GM19467 (cell line): ENCODE data around the gene CDK14.
A peak's percentile ranks its signal among the peaks of the same experiment; 100 is the strongest.

ENCODE experiments used
- ATAC-seq: cut with Tn5 transposase; IDR thresholded peaks from one replicate; pipeline ENCODE4 v1.9.1; 2021; ENCODE audit warnings: mild to moderate bottlenecking, moderate library complexity; ENCODE audit not compliant: unreplicated experiment

CDK14 gene

DNA sequence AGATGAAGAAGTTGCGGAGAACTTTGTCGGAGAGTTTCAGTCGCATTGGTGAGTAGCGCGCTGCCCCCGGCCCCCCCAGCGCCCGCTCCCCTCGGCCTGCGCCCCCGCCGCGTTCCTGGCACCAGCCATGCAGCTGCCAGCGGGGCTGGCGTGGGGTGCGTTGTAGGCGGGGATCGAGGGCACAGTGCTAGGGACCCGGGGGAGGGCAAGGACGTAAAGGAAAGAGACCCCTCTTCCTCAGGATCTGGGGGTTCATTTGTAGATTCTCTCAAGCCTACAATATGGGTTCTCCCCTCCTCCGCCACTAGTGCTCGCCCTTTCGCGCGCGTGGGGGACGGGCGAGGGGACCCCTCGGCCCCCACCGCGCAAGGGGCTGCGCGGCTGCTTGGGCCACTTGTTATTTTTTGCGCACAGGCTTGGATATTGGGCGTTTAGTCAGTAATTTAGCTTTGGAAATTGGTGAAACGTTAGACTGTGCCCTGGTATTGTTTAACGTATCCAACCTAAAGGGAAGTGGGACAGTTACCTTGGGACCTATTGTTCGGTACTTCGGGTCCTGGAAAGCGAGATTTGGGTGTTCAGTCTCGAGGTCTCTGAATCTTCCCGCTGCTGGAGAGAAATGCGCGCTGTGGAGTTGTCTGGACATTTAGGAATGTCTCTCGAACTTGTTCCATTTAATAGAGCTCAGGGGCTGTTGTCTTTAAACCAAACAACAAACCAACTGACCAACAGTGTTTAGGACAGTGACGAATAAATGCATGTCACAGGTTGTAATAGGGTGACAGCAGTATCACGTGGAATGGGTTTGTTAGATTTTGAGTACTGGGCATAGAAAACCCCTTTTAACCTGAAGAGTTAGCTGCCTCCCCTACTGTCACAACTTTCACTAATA is 796 bp downstream of the CDK14 start:
- ATAC-seq, result peak; percentile 3

DNA sequence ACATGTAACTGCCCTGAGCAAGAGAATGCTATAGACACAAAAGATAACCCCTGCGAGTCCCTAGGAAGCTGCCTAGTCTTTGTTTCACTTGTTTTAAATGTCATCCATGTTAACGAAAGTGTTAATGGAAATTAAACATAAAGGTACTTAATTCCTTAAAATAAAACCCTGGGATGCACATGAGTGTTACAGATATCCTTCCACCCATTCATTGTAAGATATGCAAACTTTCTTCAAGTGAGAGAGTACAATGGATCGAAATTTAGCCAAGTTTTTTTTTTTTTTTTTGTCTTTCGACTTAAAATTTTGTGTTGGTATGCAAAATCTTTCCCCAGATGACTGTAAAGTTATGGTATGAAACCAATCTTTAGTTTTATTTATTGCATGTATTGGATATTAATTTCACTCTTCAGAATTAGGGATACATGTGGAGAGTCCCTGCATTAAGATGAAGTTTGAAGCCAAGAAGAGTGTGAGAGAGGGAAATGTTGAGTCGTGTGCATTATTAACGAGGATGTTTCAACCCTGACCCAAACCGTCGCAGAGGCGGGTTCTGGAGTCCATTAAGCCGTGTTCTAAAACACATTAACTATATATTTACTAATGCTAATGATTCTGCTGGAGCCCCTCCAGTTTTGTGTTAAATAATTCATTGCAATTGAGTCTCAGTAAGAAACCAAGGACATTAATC is 1.6 kb downstream of the CDK14 start:
- ATAC-seq, result no peak

- no peak for ATAC-seq
These were observed 2.9 kb downstream of the CDK14 start for GRCh38 chr7:90599038-90599437.

- ATAC-seq, result no peak
These were observed 3.9 kb downstream of the CDK14 start for GRCh38 chr7:90599892-90600555.

DNA sequence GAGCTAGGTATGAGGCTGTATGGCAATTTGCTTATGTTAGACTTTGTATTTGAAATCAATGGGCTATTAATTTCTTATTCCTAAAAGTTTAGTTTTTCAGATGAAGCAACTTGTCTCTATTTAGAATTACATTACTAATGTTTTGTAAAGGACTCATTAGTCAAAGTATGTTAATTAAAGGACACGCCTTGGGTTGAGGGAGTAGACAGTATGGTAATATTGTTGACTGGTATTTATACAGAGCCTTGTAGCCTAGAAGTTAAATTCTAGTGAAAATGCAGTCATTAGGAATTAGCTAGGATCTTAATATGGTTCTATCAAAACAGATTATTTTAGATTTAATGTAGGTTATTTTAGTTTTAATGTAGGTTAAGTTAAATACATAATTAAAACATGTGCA is 6.2 kb downstream of the CDK14 start:
- ATAC-seq, result no peak

- ATAC-seq, result no peak
These were observed 7.2 kb downstream of the CDK14 start for GRCh38 chr7:90603346-90603745.

GRCh38 chr7:90604383-90604782 is 8.3 kb downstream of the CDK14 start:
- no peak for ATAC-seq

- no peak for ATAC-seq
These were observed 8.9 kb downstream of the CDK14 start for GRCh38 chr7:90605055-90605454.

DNA sequence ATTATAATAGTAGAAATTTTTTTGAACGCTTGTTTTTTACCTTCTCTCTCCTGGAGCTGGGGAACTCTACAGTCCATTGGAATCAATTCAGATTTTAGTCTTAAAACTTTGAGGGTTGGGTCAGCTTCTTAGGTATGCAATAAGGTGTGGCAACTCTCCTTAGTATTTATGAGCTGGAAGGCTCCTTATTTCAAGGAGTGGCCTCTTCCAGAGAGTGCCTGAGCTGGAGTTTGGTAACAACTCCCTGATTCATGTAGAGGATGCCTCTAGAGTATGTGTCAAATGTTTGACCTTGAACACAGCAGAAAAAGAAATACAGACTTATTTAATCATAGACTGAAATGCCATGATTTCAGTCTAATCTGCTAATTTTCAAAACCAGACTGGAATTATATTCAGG is 11.1 kb downstream of the CDK14 start:
- no peak for ATAC-seq

GRCh38 chr7:90610105-90610504 is 14.0 kb downstream of the CDK14 start:
- ATAC-seq, result no peak

- no peak for ATAC-seq
These were observed 15.0 kb downstream of the CDK14 start for GRCh38 chr7:90611115-90611514.

- peak; percentile 91 for ATAC-seq
These were observed 17.0 kb downstream of the CDK14 start for GRCh38 chr7:90613088-90613498.

GRCh38 chr7:90617442-90617841 is 21.3 kb downstream of the CDK14 start:
- no peak for ATAC-seq

GRCh38 chr7:90618876-90619275 is 22.8 kb downstream of the CDK14 start:
- no peak for ATAC-seq

- no peak for ATAC-seq
These were observed 25.1 kb downstream of the CDK14 start for GRCh38 chr7:90621125-90621746.

DNA sequence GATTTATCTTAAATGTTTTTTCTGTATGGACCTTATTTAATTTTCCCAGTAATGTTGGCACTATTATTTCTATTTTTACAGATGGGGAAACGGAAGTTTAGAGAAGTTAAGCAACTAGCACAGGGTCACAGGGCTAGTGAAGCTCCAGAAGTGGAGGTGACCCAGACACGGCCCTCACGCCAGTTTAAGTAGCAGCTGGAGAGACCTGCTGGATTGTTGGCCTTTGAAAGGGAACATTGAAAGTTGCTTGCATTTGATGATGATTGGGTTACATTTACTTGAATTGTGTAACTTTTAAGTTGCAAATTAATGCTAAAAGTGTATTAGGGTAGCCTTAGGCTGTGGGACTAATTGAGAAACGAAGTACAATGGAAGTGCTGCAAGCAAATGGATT is 25.6 kb downstream of the CDK14 start:
- ATAC-seq, result no peak

DNA sequence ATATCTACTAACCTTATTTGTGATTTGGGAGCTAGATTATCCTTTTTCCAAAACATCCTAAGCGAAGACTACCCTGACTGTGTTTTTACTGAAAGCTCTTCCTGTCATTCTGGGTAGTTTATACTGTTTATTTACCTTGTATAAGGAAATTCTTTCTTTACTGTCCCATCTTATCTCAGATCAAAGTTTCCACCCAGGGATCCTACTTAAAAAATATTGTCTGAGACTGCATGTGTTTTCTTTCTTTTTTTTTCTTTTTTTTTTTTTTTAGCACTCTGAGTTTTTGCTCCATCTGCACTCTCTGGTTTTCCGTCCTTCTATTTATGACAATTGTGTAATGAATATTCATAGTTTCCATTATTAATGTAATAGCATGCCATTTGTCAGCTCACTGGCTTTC is 26.5 kb downstream of the CDK14 start:
- no peak for ATAC-seq

- no peak for ATAC-seq
These were observed 28.2 kb downstream of the CDK14 start for GRCh38 chr7:90624225-90624911.

- no peak for ATAC-seq
These were observed 28.9 kb downstream of the CDK14 start for GRCh38 chr7:90625051-90625450.

DNA sequence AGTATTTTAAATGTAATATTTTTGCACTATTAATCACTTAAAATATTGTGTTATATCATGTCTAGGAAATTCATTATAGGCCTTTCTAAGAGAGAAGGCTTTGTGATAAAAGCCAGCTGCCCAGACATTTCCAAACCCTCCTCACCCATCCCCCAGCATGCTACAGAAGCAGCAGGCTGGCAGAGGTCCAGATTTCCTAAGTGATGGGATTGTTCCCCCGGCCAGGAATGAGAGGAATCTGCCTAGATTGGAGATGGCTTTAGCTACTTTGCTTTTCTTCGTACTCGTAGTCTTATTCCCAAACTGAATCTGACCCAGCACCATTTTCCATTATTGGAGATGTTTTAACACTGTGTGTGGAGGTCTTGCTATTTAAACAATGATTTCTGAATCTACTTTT is 29.4 kb downstream of the CDK14 start:
- ATAC-seq, result no peak

- ATAC-seq, result no peak
These were observed 29.9 kb downstream of the CDK14 start for GRCh38 chr7:90626013-90626412.
